ENCODE results near the gene SWSAP1.

SWSAP1 gene

GRCh38 chr19:11355160-11356073 is 19.0 kb upstream of the SWSAP1 start, which contains the start of gene PLPPR2:
PLPPR2 (plus strand) TSS chr19:11355432; CDS start chr19:11357674, 2,242 bp downstream.
- peak; percentile 34 for DNase-seq (ENCODE audit: low read depth)
- H3K4me3 ChIP-seq (ENCODE audit: control insufficient read depth, low read depth, low read length) = peak within 1 kb of the TSS; percentile 94
- no peak for TF ChIP-seq CTCF (IDR thresholded peaks at IDR 0.05; ENCODE audit: control insufficient read depth, insufficient read depth, low read depth, low read length, missing control alignments)

- TF ChIP-seq CTCF (IDR thresholded peaks at IDR 0.05; ENCODE audit: control insufficient read depth, insufficient read depth, low read depth, low read length, missing control alignments) = no peak
- DNase-seq (ENCODE audit: low read depth) = no peak
- peak overlapping the region; percentile 94 for H3K4me3 ChIP-seq (ENCODE audit: control insufficient read depth, low read depth, low read length)
Observed at GRCh38 chr19:11356074-11356397, 18.4 kb upstream of the SWSAP1 start.

- no peak for DNase-seq (ENCODE audit: low read depth)
- no peak for TF ChIP-seq CTCF (IDR thresholded peaks at IDR 0.05; ENCODE audit: control insufficient read depth, insufficient read depth, low read depth, low read length, missing control alignments)
- H3K4me3 ChIP-seq (ENCODE audit: control insufficient read depth, low read depth, low read length) = 0 out of 2 replicates have a peak overlapping the region, but pooled peaks have one; percentile 94
Observed at GRCh38 chr19:11356676-11357550, 17.6 kb upstream of the SWSAP1 start.

GRCh38 chr19:11359421-11359820 is 15.0 kb upstream of the SWSAP1 start:
- DNase-seq (ENCODE audit: low read depth) = no peak
- no peak overlapping the region for H3K4me3 ChIP-seq (ENCODE audit: control insufficient read depth, low read depth, low read length)
- no peak for TF ChIP-seq CTCF (IDR thresholded peaks at IDR 0.05; ENCODE audit: control insufficient read depth, insufficient read depth, low read depth, low read length, missing control alignments)

- no peak for TF ChIP-seq CTCF (IDR thresholded peaks at IDR 0.05; ENCODE audit: control insufficient read depth, insufficient read depth, low read depth, low read length, missing control alignments)
- DNase-seq (ENCODE audit: low read depth) = no peak
- no peak overlapping the region for H3K4me3 ChIP-seq (ENCODE audit: control insufficient read depth, low read depth, low read length)
Observed at GRCh38 chr19:11361037-11361770, 13.3 kb upstream of the SWSAP1 start.
